ENCODE results near the gene CENPX. TPM values are rescaled to one million over a fixed set of nuclear protein-coding genes. Genes with fewer than 3 reads are reported as not detected.

The CENPX gene
- total RNA-seq, 1 experiment from 2014 or later: 77.9 TPM

DNA sequence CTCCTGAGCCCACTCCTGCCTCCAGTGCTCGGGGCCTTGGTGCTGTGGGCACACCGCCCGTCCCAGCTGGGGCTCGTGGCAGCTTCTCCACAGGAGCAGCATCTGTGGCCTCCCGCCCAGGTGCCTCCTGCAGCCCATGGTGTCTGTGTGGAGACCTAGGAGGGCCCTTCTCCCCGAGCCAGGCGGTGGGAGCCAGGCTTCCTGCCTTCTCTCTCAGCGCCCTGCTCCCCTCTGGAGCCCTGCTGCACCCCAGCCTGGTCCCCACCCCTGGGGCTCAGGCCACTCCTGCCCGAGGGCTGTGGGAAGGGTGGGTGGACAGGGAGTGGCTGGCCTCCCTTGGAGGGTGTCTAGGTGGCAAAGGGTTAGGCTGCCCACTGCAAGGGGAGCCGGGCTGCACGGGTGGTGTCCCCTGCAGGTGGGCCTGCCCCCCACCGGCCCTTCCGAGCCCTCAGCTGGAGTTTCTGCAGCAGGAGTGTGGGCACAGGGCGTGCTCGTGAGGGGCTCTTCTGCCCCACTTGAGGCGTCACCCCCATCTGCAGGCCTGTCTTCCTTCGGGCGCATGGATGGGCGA lies 11.0 kb downstream of the CENPX start:
- Mint-ChIP-seq H3K27ac (no peak overlapping the region; a peak in 1 of 7 replicates), H3K4me1 (0 out of 4 replicates have a peak, but pooled peaks cover 0 to 2% of the 10 kb centered on the region in 2 experiments), H3K9me3 (no peaks in the 10 kb centered on the region), H3K4me3 (no peak overlapping the region), H3K27me3 (ENCODE audit: low read depth) (no peaks in the 10 kb centered on the region; the same call in 1 of the 2 replicates), H3K36me3 (ENCODE audit: insufficient read depth in 1 of 3, low read depth in 3 of 3) (no peaks in the 10 kb centered on the region)
- Histone ChIP-seq H3K56ac (ENCODE audit: insufficient read length, low read depth, low read length) (no peak overlapping the region), H2AFZ (ENCODE audit: low read length) (no peak overlapping the region), H3K79me1 (ENCODE audit: insufficient read depth, low read depth, low read length, poor library complexity, severe bottlenecking) (no peaks in the 10 kb centered on the region), H2BK12ac (ENCODE audit: insufficient read length, low read depth, low read length) (no peak overlapping the region), H3K9ac (ENCODE audit: extremely low read depth, insufficient read length, low read length) (no peak overlapping the region), H4K91ac (ENCODE audit: insufficient read length, low read depth, low read length) (no peak overlapping the region), H3T11ph (ENCODE audit: low read length) (no peak overlapping the region), H4K5ac (ENCODE audit: insufficient read length, low read depth, low read length) (no peak overlapping the region), H2BK20ac (ENCODE audit: low read depth, low read length, poor library complexity, severe bottlenecking) (no peak overlapping the region), H3K27me3 (ENCODE audit: insufficient read depth, low read length) (no peaks in the 10 kb centered on the region), H3K23me2 (ENCODE audit: insufficient read length, low read depth, low read length, poor library complexity, severe bottlenecking) (no peaks in the 10 kb centered on the region), H4K20me1 (ENCODE audit: control insufficient read depth, insufficient read depth, insufficient read length) (no peaks in the 10 kb centered on the region), H2BK15ac (ENCODE audit: low read depth, low read length) (no peak overlapping the region), H3K9me3 (ENCODE audit: control insufficient read depth, low read depth, low read length) (no peaks in the 10 kb centered on the region), H3K79me2 (ENCODE audit: insufficient read depth, low read length) (no peaks in the 10 kb centered on the region), H3K4me2 (ENCODE audit: insufficient read depth, insufficient read length, low read length) (no peak overlapping the region), H2BK5ac (ENCODE audit: insufficient read length, low read length) (no peak overlapping the region), H3K23ac (ENCODE audit: insufficient read length, low read depth, low read length) (no peak overlapping the region), H3K27ac (ENCODE audit: insufficient read length, low read depth, low read length) (no peak overlapping the region), H3K4me1 (ENCODE audit: insufficient read depth, low read length) (no peaks in the 10 kb centered on the region), H4K8ac (replicated peaks; ENCODE audit: insufficient read length, low read depth, low read length) (no peak overlapping the region), H3K14ac (ENCODE audit: insufficient read depth, low read length) (no peak overlapping the region), H2AK5ac (ENCODE audit: insufficient read length, low read length) (no peak overlapping the region), H3K4ac (ENCODE audit: low read depth, low read length) (no peak overlapping the region), H2BK120ac (ENCODE audit: low read depth, low read length, poor library complexity, severe bottlenecking) (no peak overlapping the region), H3K18ac (ENCODE audit: insufficient read length, low read depth, low read length) (no peak overlapping the region)
- no peak for DNase-seq
- TF ChIP-seq, protein P1, sequence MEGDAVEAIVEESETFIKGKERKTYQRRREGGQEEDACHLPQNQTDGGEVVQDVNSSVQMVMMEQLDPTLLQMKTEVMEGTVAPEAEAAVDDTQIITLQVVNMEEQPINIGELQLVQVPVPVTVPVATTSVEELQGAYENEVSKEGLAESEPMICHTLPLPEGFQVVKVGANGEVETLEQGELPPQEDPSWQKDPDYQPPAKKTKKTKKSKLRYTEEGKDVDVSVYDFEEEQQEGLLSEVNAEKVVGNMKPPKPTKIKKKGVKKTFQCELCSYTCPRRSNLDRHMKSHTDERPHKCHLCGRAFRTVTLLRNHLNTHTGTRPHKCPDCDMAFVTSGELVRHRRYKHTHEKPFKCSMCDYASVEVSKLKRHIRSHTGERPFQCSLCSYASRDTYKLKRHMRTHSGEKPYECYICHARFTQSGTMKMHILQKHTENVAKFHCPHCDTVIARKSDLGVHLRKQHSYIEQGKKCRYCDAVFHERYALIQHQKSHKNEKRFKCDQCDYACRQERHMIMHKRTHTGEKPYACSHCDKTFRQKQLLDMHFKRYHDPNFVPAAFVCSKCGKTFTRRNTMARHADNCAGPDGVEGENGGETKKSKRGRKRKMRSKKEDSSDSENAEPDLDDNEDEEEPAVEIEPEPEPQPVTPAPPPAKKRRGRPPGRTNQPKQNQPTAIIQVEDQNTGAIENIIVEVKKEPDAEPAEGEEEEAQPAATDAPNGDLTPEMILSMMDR (conservative IDR thresholded peaks at IDR 0.05): no peak
- WGBS (ENCODE audit: extremely low coverage, insufficient read length, low lambda C conversion rate): no CpG with 5 or more reads among the region's 19 CpGs

All from H9 (cell line).